ENCODE measurements around the gene CTPS1.

- no peak for TF ChIP-seq CTCF (conservative IDR thresholded peaks at IDR 0.05; ENCODE audit: low read length)
- TF ChIP-seq EZH2phosphoT487 (IDR thresholded peaks at IDR 0.05; ENCODE audit: borderline replicate concordance) = no peak
Observed at GRCh38 chr1:41014871-41015270, 35.4 kb downstream of the CTPS1 start.

Data from Loucy (cell line).